Peyer's patch (tissue), 4 donors: Measurements from ENCODE around the gene OR6C65.

Experiments
- POLR2A ChIP-seq, 2 donors: fragments of 450-650 bp; IDR thresholded peaks; one replicate each; pipeline ENCODE4 v1.5.1; 2017; ENCODE audit warnings: antibody characterized with exemption in 2 of 2, mild to moderate bottlenecking in 2 of 2, moderate library complexity in 2 of 2
- TF ChIP-seq, protein P1 (sequence below), 6 experiments: fragments of 450-650 bp in 4 of 6; fragments of 200-600 bp in 2 of 6; sonication (generic) in 1 of 6; IDR thresholded peaks; one replicate each; pipeline ENCODE4 v1.5.1; 2017 to 2019; ENCODE audit warnings: antibody characterized with exemption in 6 of 6, mild to moderate bottlenecking in 3 of 6, moderate library complexity in 1 of 6

- TF ChIP-seq, protein P1, sequence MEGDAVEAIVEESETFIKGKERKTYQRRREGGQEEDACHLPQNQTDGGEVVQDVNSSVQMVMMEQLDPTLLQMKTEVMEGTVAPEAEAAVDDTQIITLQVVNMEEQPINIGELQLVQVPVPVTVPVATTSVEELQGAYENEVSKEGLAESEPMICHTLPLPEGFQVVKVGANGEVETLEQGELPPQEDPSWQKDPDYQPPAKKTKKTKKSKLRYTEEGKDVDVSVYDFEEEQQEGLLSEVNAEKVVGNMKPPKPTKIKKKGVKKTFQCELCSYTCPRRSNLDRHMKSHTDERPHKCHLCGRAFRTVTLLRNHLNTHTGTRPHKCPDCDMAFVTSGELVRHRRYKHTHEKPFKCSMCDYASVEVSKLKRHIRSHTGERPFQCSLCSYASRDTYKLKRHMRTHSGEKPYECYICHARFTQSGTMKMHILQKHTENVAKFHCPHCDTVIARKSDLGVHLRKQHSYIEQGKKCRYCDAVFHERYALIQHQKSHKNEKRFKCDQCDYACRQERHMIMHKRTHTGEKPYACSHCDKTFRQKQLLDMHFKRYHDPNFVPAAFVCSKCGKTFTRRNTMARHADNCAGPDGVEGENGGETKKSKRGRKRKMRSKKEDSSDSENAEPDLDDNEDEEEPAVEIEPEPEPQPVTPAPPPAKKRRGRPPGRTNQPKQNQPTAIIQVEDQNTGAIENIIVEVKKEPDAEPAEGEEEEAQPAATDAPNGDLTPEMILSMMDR (IDR thresholded peaks at IDR 0.05): no peak
- no peak for TF ChIP-seq POLR2A (IDR thresholded peaks at IDR 0.05)
Observed at GRCh38 chr12:55396326-55396725, 4.0 kb upstream of the OR6C65 start.
